Stomach (tissue), 4 donors: ENCODE results near the gene PLPP4.

Experiments used
- EP300 ChIP-seq: sonication (generic); formaldehyde crosslinking; IDR thresholded peaks from one replicate; pipeline ENCODE4 v1.6.1; 2017; ENCODE audit warnings: antibody characterized with exemption
- POLR2A ChIP-seq, 4 donors: fragments of 450-650 bp; IDR thresholded peaks; one replicate each; pipeline ENCODE4 v1.6.1; 2016; ENCODE audit warnings: antibody characterized with exemption in 4 of 4, control low read depth in 2 of 4, mild to moderate bottlenecking in 1 of 4, moderate library complexity in 1 of 4
- POLR2AphosphoS5 ChIP-seq, 3 donors: sonication (generic); formaldehyde crosslinking; IDR thresholded peaks; one replicate each; pipeline ENCODE4 v1.6.1; 2016; ENCODE audit warnings: antibody characterized with exemption in 3 of 3
- TF ChIP-seq, protein P1 (sequence below), 7 experiments: fragments of 450-650 bp in 4 of 7; fragments of 200-600 bp in 3 of 7; sonication (generic) in 3 of 7; IDR thresholded peaks; one replicate each; pipeline ENCODE4 v1.5.1; 2016 to 2019; ENCODE audit warnings: antibody characterized with exemption in 7 of 7, control low read depth in 2 of 7, mild to moderate bottlenecking in 1 of 7

- TF ChIP-seq POLR2AphosphoS5 (IDR thresholded peaks at IDR 0.05) (no peak), POLR2A (IDR thresholded peaks at IDR 0.05) (no peak), EP300 (no peak)
- TF ChIP-seq, protein P1, sequence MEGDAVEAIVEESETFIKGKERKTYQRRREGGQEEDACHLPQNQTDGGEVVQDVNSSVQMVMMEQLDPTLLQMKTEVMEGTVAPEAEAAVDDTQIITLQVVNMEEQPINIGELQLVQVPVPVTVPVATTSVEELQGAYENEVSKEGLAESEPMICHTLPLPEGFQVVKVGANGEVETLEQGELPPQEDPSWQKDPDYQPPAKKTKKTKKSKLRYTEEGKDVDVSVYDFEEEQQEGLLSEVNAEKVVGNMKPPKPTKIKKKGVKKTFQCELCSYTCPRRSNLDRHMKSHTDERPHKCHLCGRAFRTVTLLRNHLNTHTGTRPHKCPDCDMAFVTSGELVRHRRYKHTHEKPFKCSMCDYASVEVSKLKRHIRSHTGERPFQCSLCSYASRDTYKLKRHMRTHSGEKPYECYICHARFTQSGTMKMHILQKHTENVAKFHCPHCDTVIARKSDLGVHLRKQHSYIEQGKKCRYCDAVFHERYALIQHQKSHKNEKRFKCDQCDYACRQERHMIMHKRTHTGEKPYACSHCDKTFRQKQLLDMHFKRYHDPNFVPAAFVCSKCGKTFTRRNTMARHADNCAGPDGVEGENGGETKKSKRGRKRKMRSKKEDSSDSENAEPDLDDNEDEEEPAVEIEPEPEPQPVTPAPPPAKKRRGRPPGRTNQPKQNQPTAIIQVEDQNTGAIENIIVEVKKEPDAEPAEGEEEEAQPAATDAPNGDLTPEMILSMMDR (IDR thresholded peaks at IDR 0.05), result no peak
These were observed 36.6 kb downstream of the PLPP4 start for GRCh38 chr10:120493411-120494312.
